Activated gamma-delta T cell treated with anti-CD3 and anti-CD28 coated beads, Interleukin-2, amount 50 U/mL, for 16 hours (primary cell): ENCODE measurements around the gene PSTPIP1.

Experiments
- DNase-seq: peaks from one replicate; pipeline ENCODE4 v3.0.0-alpha.2; 2020; ENCODE audit warnings: low read depth

PSTPIP1 gene

GRCh38 chr15:77042955-77043920 lies 48.3 kb downstream of the PSTPIP1 start:
- no peak for DNase-seq

GRCh38 chr15:77044228-77045042 lies 49.5 kb downstream of the PSTPIP1 start:
- DNase-seq: no peak

- no peak for DNase-seq
Observed at GRCh38 chr15:77045985-77046384, 51.1 kb downstream of the PSTPIP1 start.

- no peak for DNase-seq
Observed at GRCh38 chr15:77046704-77047412, 51.9 kb downstream of the PSTPIP1 start.

- no peak for DNase-seq
Observed at GRCh38 chr15:77048135-77048876, 53.4 kb downstream of the PSTPIP1 start.

- no peak for DNase-seq
Observed at GRCh38 chr15:77052556-77052955, 57.6 kb downstream of the PSTPIP1 start.

GRCh38 chr15:77053709-77054108 lies 58.8 kb downstream of the PSTPIP1 start:
- DNase-seq: no peak

GRCh38 chr15:77057072-77057471 lies 62.1 kb downstream of the PSTPIP1 start:
- no peak for DNase-seq

GRCh38 chr15:77057685-77058084 lies 62.8 kb downstream of the PSTPIP1 start:
- no peak for DNase-seq

- no peak for DNase-seq
Observed at GRCh38 chr15:77058468-77058867, 63.5 kb downstream of the PSTPIP1 start.

GRCh38 chr15:77059786-77060361 lies 64.9 kb downstream of the PSTPIP1 start:
- no peak for DNase-seq

GRCh38 chr15:77060546-77060945 lies 65.6 kb downstream of the PSTPIP1 start:
- no peak for DNase-seq

GRCh38 chr15:77063249-77063648 lies 68.3 kb downstream of the PSTPIP1 start:
- no peak for DNase-seq

GRCh38 chr15:77064063-77064462 lies 69.1 kb downstream of the PSTPIP1 start:
- DNase-seq: no peak

GRCh38 chr15:77064539-77065308 lies 69.8 kb downstream of the PSTPIP1 start:
- no peak for DNase-seq

GRCh38 chr15:77066971-77067690 lies 72.2 kb downstream of the PSTPIP1 start:
- no peak for DNase-seq

- no peak for DNase-seq
Observed at GRCh38 chr15:77067691-77068367, 72.9 kb downstream of the PSTPIP1 start.

GRCh38 chr15:77068633-77069032 lies 73.7 kb downstream of the PSTPIP1 start:
- DNase-seq: no peak

- DNase-seq: no peak
Observed at GRCh38 chr15:77069521-77070121, 74.7 kb downstream of the PSTPIP1 start.
